Stimulated activated CD8-positive, alpha-beta memory T cell treated with anti-CD3 and anti-CD28 coated beads, Interleukin-4, amount 100 ng/mL, for 1 hour (primary cell): ENCODE measurements around the gene CHRNA7.

Source experiments
- DNase-seq, 2 donors: peaks; one replicate each; pipeline ENCODE4 v3.0.0-alpha.2; 2020; ENCODE audit warnings: low read depth in 2 of 2, low spot score in 1 of 2

The CHRNA7 gene

DNA sequence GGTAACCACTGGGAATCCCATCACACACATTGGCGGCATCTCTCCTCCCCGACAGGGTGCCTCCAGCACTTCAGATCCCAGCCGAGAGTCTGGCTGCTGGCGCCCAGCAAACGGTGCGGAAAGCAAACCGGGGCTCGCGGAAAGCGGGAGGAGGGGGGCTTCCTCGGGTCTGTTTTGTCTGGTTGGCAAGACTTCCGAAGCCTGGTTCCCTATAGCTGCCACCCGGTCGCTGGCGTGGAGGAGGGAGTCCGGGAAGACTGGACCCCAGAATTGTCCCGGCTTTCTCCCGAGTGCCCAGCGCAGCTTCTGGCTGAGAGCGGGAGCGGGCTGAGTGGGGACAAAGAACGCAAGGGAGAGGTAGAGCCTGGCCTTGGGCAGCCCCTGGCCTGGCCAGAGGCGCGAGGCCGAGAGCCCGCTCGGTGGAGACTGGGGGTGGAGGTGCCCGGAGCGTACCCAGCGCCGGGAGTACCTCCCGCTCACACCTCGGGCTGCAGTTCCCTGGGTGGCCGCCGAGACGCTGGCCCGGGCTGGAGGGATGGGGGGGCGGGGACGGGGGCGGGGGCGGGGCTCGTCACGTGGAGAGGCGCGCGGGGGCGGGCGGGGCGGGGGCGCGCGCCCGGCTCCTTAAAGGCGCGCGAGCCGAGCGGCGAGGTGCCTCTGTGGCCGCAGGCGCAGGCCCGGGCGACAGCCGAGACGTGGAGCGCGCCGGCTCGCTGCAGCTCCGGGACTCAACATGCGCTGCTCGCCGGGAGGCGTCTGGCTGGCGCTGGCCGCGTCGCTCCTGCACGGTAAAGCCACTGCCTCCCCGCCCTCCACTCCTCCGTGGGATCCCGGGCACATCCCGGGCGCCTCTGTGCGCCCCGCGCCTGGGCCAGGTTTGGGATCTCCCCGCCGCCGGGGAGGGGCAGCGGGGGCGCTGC lies at the start of gene CHRNA7:
Gene CHRNA7 (plus strand): TSS at position 654 of the 920 bp plus-strand sequence. CDS start 80 bp downstream, at position 734.
- no peak for DNase-seq

DNA sequence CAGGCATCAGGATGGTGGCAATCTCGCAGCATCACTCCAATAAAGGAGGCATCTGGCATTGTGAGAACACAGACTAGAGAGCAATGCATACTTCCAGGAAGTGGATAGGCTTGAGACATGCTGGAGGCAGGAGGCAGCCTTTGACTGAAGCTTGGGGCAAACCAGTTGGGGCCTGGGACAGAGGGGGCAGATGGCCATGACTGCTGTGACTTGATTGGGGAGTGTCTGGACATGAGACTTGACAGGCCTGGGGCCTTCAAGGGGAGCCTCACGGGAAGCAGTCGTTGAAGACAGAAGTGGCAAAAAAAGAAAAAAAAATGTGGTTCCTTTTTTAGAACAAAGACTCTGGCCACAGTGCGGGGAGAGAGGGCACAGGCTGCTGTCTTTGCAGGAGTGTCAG lies 44.7 kb upstream of the CHRNA7 start:
- DNase-seq, result no peak

- DNase-seq, result no peak
Measured at GRCh38 chr15:31993062-31993461, 37.3 kb upstream of the CHRNA7 start.

DNA sequence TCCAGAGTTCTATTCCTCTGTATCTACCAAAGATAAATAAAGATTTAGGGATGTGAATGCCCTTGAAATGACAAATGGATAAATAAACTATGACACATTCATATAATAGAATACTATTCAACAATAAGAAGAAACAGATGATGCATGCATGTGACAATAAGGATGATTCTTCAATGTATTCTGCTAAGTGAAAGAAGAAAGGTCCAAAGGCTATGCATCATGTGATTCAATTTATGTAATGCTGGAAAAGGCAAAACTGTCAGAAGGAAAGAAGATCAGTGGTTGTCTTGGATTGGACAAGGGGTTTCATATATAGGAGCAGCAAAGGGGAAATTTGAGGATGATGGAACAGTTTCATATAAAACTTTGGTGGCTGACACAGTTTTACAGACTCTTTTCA lies 32.6 kb upstream of the CHRNA7 start:
- DNase-seq, result no peak

DNA sequence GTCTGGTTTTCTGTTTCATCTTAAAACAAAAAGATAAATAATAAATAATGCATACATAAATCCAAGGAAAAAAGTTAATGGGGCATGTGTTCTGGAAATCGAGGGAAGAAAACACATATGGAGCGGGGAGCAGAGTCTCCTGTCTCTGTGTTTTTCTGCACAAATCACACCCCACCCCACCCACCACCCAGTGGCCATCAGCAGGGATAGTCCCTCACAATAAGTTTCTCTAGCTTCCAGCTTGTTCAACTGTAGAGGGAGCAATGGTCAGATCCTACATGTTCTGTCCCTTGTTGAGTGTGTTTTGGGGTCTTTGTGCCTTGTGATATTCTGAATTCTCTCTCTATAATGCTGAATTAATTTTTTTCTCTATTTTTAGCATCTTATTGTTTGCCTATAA lies 26.8 kb upstream of the CHRNA7 start:
- DNase-seq, result no peak

DNA sequence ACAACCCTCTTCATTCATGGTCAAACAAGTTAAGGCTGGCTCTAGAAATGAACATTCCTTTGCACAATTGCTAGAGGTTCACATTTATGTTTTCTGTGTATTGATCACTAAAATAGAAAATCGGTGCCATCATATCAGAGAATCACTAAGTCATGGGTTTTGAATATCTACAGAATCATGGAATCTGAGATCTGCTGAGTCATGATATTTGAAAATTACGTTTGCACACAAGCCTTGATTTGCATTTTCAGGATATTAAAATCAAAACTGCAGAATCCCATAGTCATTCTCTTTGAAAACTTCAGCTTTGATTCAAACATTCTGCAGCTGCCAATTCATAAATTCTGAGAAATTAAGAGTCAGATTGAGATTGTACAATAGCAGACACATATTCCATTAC lies 26.1 kb upstream of the CHRNA7 start:
- no peak for DNase-seq

GRCh38 chr15:32007355-32007960 lies 22.9 kb upstream of the CHRNA7 start:
- DNase-seq, result no peak

- no peak for DNase-seq
Measured at GRCh38 chr15:32014953-32015352, 15.4 kb upstream of the CHRNA7 start.

- no peak for DNase-seq
Measured at GRCh38 chr15:32020156-32020555, 10.2 kb upstream of the CHRNA7 start.

DNA sequence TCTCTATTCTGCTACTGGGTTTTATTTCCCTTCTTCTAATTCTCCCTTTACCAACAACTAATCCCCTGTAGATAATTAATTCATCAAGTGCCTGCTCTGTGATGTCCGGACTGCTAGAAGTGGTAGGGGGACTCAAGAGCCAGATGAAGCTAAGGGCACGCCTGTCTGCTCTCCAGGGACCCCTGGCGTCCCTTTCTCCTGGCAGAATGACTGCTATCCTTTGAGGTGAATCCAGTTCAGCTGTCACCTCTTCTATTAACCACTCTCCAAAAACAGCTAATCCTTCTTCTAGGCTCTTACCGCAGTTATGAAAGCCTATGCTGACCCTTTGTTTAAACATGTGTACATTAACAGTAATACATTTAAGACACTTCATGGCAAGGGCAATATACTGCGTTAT lies 1.4 kb upstream of the CHRNA7 start:
- no peak for DNase-seq

- DNase-seq, result no peak
Measured at GRCh38 chr15:32029409-32029861, 880 bp upstream of the CHRNA7 start.

- DNase-seq, result no peak
Measured at GRCh38 chr15:32030795-32031194, 480 bp downstream of the CHRNA7 start.

GRCh38 chr15:32033186-32033890 lies 3.0 kb downstream of the CHRNA7 start:
- no peak for DNase-seq

GRCh38 chr15:32034106-32034505 lies 3.8 kb downstream of the CHRNA7 start:
- DNase-seq, result no peak

DNA sequence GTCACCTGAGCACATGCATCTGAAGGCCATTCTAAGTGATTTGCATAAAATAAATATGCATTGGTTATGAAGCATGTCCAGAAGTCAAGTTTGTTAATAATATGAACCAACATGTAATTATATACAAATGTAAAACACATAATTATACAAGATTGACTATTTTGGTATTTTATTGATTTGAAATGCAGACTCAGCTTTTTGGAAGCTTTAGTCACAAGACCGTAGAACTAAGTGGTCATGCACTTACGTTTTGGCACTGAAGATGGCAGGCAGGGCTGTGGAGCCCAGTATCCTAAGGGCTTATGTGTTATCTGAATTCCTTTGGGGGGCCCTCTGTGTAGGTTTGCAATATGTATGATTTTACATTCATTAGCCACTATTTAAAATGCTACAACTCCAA lies 5.0 kb downstream of the CHRNA7 start:
- DNase-seq, result no peak

DNA sequence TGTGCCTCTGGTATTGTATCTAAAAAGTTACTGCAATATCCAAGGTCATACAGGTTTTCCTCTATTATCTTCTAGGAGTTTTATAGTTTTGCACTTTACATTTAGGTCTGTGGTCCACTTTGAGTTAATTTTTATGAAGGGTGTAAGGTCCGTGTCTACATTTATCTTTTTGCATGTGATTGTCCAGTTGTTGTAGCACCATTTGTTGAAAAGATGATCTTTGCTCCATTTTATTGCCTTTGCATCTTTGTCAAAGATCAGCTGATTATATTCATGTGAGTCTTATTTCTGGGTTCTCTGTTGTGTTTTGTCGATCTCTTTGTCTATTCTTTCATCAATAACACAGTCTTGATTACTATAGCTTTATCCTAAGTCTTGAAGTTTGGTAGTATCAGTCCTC lies 6.7 kb downstream of the CHRNA7 start:
- no peak for DNase-seq

- no peak for DNase-seq
Measured at GRCh38 chr15:32041294-32041693, 11.0 kb downstream of the CHRNA7 start.

DNA sequence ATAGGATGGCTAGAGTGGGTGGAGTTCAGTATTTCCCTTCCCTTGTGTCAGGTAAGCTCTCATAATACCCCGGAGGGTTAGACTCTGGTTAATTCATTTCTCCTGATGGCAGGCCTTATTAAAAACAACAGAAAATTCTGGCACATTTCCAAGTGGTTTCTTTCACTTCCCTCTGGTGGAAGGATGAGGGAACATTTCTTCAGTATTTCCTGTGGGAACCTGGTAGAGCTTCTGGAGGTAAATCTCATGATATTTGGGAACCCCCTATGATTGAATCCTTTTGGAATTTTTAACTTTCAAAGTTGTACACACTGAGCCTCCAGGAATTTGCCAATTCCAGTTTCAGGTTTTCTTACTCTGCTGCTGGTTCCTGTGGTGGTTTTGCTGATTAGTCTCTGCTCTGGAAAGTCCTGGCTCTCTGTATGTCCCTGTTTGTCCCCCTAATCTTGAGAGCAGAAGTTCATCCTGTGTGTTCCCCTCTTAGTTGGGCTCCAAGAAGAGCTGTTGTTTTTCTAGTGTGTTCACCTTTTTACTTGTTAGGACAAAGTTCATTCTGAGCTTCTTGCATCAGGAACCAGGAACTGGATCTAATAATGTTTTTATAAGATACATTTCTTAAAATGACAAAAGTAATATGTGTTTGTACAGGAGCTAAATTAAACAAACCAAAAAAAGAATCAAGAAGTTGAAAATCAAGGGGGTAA lies 12.1 kb downstream of the CHRNA7 start:
- DNase-seq, result no peak

- DNase-seq, result no peak
Measured at GRCh38 chr15:32053719-32054118, 23.4 kb downstream of the CHRNA7 start.

DNA sequence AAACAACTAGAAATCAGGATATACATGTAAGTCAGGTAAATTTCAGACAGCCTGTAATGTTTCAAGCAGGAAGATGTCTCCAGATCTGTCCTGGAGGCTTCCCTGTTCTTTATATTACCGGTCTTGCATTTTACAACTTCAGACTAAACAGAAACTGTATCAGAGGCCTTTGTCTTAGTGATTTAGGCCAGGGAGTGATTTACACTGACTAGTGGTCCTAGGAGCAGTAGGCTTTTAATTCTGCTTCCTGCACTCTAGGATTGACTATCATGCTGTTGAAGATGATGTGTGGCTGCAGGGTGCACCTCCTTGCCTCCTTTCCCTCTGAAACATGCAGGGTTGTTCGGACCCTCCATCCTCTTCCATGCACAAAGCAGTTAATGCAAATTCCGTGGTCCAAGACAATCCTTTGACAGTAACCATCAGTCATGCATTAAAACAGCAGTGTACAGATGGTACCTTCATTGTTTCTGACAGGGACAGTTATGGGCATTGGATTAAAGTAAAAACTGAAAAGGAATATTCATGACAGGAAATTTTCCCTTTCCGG lies 27.6 kb downstream of the CHRNA7 start:
- DNase-seq, result no peak

GRCh38 chr15:32060706-32061105 lies 30.4 kb downstream of the CHRNA7 start:
- DNase-seq, result no peak
